K562 (cell line): ENCODE data around the gene HBQ1. TPM values are rescaled to one million over a fixed set of nuclear protein-coding genes. Genes with fewer than 3 reads are reported as not detected.

Source experiments
- CREB3 ChIP-seq: fragments of 450-650 bp; conservative IDR thresholded peaks from 2 replicates; pipeline ENCODE4 v1.6.1; 2016; ENCODE audit warnings: missing genetic modification characterization, low read depth, mild to moderate bottlenecking, missing compliant biosample characterization, moderate library complexity
- CREB5 ChIP-seq: fragments of 250-450 bp; sonication (Bioruptor Pico); IDR thresholded peaks from 2 replicates; pipeline ENCODE4 v1.5.0; 2020; ENCODE audit warnings: mild to moderate bottlenecking
- HMGXB4 ChIP-seq: sonication (generic); formaldehyde crosslinking; IDR thresholded peaks from 2 replicates; pipeline ENCODE4 v1.8.1; 2023; ENCODE audit warnings: mild to moderate bottlenecking, missing genetic modification reagents
- MTF1 ChIP-seq: fragments of 250-450 bp; sonication (Bioruptor Pico); IDR thresholded peaks from 2 replicates; pipeline ENCODE4 v1.9.0; 2021; ENCODE audit warnings: moderate library complexity, mild to moderate bottlenecking, inconsistent platforms, borderline replicate concordance
- NUFIP1 ChIP-seq: fragments of 450-650 bp; IDR thresholded peaks from 2 replicates; pipeline ENCODE4 v1.6.1; 2018; ENCODE audit not compliant: partially characterized antibody
- PKNOX1 ChIP-seq: fragments of 450-650 bp; IDR thresholded peaks from 2 replicates; pipeline ENCODE4 v1.6.1; 2016
- RAD51 ChIP-seq: fragments of 450-650 bp; IDR thresholded peaks from 2 replicates; pipeline ENCODE4 v1.7.1; 2016; ENCODE audit warnings: low read depth, mild to moderate bottlenecking, borderline replicate concordance
- RBM22 ChIP-seq: fragments of 200-400 bp; formaldehyde crosslinking; IDR thresholded peaks from 2 replicates; pipeline ENCODE4 v1.6.1; 2018; ENCODE audit warnings: low read length, low read depth; ENCODE audit not compliant: poor library complexity, severe bottlenecking
- ZNF395 ChIP-seq: fragments of 200-800 bp; sonication (Bioruptor generic); IDR thresholded peaks from 2 replicates; pipeline ENCODE4 v1.6.1; 2017; ENCODE audit warnings: missing genetic modification characterization, missing compliant biosample characterization
- ZNF407 ChIP-seq: fragments of 450-650 bp; IDR thresholded peaks from 2 replicates; pipeline ENCODE4 v1.6.1; 2016; ENCODE audit warnings: low read depth
- polyA plus RNA-seq, 8 experiments: library from polyadenylated mRNA; depleted of rRNA in 4 of 8; stranded (reverse) in 5 of 8; unstranded in 3 of 8; fragments of >200 nt; fragmentation: Nextera tagmentation in 2 of 8; fragmentation: Illumina TruSeq in 1 of 8; extraction: Ambion mirVana in 2 of 8; extraction: Trizol in 1 of 8; gene quantifications; 2 replicates each; pipeline versions ENCODE4 v1.2.1 to v1.2.3, GENCODE V29; 2011 to 2014; ENCODE audit warnings: inconsistent platforms in 1 of 8, missing spikeins in 1 of 8
- total RNA-seq, 7 experiments: library from RNA; depleted of rRNA in 6 of 7; stranded (reverse); fragments of >200 nt in 6 of 7; fragmentation: Illumina TruSeq in 2 of 7; extraction: Trizol in 2 of 7; gene quantifications; 2 replicates each; pipeline versions ENCODE4 v1.2.1 to v1.2.3, GENCODE V29; 2011 to 2021; ENCODE audit warnings: low replicate concordance in 1 of 7

Gene HBQ1
- total and polyA plus RNA-seq, 9 of the 15 experiments (the other 6 are each of a cell fraction or from before 2014, with no cell fraction given): 2.3 to 190 (median 19.8) TPM

- TF ChIP-seq ZNF407: no peak
- no peak for TF ChIP-seq PKNOX1
- TF ChIP-seq RAD51: no peak
- no peak for TF ChIP-seq ZNF395 (CRISPR knock-in tag)
- TF ChIP-seq CREB3 (tag): no peak
- TF ChIP-seq CREB5 (CRISPR knock-in tag): no peak
- TF ChIP-seq NUFIP1: no peak
- no peak for TF ChIP-seq HMGXB4
- TF ChIP-seq MTF1: no peak
- TF ChIP-seq RBM22: no peak
Observed at GRCh38 chr16:152141-153128, 27.8 kb upstream of the HBQ1 start, which contains the start of gene HBZ (continued).
